NCI-H2171 (cell line): ENCODE results near the gene TNS4.
A peak's percentile ranks its signal among the peaks of the same experiment; 100 is the strongest.
"Not testable (repeated sequence)": the region's sequence is repeated elsewhere in the genome, so short reads cannot be mapped to it uniquely, and the experiment has no call there.

Experiments used
- DNase-seq: peaks from one replicate; lab custom pipeline; 2025; lab: John Stamatoyannopoulos, UW

The TNS4 gene, protein sequence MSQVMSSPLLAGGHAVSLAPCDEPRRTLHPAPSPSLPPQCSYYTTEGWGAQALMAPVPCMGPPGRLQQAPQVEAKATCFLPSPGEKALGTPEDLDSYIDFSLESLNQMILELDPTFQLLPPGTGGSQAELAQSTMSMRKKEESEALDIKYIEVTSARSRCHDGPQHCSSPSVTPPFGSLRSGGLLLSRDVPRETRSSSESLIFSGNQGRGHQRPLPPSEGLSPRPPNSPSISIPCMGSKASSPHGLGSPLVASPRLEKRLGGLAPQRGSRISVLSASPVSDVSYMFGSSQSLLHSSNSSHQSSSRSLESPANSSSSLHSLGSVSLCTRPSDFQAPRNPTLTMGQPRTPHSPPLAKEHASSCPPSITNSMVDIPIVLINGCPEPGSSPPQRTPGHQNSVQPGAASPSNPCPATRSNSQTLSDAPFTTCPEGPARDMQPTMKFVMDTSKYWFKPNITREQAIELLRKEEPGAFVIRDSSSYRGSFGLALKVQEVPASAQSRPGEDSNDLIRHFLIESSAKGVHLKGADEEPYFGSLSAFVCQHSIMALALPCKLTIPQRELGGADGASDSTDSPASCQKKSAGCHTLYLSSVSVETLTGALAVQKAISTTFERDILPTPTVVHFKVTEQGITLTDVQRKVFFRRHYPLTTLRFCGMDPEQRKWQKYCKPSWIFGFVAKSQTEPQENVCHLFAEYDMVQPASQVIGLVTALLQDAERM

DNA sequence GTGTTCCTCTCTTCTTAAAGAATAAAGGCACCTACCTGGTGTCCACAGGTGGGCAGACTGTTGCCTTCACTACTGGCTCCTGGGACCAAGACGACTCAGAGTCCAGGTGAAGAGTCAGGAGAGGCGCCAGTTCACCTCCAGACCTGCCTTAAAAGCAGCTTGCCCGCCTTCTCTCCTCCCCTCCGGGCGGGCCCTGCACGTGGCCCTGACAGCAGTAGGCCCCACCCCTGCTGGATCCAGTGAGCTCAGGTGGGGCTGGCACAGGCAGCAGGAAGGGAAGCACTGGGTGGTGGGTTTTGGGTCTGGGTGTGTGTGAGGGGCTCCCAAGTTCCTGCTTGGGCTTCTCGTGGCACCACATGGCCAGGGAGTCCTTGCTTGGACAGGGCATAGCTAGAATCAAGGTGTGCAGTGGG, at the start of gene TNS4:
TSS of gene TNS4 (minus strand) at position 125 of the 413 bp plus-strand sequence. CDS start 5,198 bp downstream, outside the sequence.
- no peak for DNase-seq

DNA sequence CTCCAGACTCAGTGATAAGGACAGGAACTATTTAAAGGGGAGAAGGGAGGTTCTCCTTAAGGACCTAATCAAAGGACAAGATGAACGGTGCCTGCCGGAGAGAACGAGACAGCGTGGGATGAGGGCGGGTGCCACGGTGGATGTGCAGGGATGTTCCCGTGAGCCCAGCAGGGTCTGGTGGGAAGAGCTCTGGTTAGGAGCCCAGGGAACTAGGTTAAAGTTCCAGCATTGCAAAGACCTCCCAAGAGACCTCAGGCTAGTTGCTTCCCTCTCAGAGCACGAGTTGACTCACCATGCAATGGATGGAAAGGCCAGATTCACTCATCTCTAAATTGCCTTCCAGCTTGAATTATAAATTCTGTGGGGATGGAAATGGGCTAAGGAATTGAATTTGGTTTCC, 49.2 kb upstream of the TNS4 start:
- DNase-seq = no peak

DNA sequence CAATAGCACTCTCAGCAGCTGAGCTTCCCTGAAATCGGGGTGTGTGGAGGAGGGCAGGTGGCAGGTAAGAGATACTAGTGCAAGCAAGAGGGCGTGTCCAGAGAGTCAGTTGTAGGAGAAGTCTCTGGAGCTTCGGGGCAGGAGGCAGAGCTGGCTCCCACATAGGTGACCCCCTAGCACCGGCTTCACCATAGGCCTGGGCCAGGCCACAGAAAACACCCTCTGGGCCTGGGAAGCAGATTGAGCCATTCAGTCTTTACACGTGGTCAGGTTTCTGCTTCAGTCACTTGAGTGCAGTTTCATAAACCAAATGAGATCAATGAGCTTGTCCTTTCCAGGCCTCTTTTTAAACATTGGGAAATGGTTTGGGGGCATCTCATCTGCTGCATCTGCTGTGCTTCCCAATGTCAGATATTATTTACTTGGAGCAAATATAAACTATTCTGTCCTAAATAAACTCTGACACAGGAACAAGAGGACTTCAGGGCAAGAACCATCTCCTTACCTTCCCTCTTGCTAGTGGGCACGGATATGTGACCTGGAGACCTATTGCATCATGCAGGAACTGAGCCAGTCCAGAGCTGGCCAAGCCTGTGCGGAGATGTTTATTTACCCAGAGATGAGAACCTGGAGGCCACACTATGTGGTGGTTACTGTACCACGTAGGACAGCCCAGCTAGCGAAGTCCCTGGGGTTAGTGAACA, 47.7 kb upstream of the TNS4 start:
- peak; percentile 37 for DNase-seq

DNA sequence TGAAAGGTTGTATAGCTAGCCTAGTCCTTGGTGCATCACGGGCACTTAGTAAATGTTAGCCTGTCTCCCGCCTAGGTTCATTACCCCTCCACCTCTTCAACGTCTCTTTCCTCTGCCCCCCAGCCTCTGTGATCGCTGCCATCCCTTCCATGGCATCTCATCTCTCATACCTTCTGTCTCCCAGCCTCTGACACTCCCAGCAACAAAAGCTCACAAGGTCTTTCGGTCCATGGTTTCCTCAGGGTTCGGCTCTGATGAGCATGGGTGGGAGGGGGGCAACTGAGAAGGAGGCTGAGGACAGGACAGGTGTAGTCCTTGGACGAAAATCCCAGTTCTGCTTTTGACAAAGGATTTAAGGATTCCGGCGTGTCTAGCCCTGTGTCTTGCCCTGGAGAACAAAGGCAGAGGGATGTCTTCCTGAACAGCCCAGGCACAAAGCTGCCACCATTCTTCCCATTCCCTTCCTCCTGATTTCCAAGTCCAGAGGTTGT, 47.1 kb upstream of the TNS4 start:
- DNase-seq = no peak

DNA sequence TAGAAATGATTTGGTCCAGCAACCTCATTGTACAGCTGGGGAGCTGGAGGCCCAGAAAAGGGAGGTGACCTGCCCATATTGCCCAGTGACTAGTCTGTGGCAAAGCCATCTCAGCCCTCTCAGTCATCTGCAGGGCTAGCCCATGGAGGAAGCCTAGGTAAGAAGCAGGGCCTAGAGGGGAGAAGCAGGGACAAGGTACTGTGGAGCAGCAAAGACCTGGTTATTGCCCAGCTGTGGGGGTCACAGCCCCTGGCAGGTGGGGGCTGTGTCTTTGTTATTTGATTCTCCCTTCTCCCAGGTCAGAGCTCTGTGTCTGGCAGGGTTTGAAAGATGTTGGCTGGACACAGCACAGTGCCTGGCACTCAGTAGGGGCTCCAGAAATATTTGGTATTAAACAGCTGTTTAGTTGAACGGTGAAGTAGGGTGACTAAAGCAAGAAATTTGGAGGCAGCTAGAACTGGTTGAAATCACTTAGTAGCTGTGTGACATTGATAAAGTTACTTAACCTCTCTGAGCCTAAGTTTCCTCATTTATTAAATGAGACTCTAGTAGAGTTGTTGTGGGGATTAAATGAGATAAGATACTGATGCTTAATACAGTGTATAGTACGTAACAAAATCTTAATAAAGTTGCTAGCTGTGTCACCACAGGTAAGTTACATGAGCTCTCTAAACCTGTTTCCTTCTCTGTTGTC, 46.5 kb upstream of the TNS4 start:
- DNase-seq = no peak

DNA sequence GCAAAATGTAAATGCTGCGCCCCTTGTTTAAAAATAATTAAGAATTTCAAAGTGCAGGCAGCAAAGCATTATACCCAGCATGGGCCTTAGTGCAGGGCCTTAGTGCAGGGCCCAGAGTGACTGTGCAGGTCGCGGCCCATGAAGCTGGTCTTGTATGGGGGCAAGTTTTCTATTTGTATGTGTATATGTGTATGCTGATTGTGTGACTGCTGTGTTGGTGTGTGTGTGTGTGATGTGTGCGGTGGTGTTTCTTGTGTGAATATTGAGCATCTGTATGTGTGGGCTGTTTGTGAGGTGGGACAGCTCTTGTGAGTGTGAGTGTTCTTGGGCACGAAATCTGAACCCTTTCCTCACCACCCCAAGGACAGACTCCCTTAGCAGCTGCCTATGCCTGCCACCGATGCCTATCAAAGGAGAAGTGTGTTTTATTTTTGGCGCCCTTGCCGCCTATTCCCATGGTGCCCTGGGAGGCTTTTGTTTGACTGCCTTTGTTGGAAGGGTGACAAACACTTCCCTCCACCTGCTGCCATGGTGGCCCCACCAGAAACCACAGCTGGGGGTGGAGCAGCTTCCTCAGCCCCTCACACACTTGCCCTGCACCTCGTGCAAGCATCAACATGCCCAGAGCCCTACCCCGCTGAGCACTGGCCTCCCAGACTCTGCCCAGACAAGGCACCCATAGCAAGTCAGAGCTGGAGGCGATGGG, 45.8 kb upstream of the TNS4 start:
- DNase-seq = peak; percentile 93

DNA sequence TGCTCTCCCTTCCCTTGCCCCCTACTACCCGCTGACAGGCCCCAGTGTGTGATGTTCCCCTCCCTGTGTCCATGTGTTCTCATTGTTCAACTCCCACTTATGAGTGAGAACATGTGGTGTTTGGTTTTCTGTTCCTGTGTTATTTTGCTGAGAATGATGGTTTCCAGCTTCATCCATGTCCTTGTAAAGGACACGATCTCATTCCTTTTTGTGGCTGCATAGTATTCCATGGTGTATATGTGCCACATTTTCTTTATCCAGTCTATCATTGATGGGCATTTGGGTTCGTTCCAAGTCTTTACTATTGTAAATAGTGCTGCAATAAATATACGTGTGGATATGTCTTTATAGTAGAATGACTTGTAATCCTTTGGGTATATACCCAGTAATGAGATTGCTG, 45.1 kb upstream of the TNS4 start:
- not testable (repeated sequence) for DNase-seq

DNA sequence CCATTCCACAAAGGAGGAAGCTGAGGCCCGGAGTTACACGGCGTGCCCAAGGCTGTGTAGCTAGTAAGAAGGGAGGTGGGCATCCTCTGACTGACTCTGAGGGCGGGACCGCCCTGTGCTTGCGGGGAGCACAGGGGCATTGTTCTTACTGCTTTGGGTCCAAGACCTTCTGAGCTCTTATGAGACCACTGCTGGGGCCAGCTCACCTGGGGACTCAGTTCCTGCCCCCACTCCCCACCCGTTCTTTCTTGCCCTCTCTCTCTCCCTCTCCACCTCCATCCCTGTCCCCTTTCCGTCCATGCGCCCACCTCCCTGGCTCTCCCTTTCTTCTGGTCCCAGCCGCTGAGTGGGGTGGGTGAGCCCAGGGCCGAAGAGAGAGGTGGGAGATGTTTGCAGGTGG, 44.2 kb upstream of the TNS4 start:
- DNase-seq = no peak

DNA sequence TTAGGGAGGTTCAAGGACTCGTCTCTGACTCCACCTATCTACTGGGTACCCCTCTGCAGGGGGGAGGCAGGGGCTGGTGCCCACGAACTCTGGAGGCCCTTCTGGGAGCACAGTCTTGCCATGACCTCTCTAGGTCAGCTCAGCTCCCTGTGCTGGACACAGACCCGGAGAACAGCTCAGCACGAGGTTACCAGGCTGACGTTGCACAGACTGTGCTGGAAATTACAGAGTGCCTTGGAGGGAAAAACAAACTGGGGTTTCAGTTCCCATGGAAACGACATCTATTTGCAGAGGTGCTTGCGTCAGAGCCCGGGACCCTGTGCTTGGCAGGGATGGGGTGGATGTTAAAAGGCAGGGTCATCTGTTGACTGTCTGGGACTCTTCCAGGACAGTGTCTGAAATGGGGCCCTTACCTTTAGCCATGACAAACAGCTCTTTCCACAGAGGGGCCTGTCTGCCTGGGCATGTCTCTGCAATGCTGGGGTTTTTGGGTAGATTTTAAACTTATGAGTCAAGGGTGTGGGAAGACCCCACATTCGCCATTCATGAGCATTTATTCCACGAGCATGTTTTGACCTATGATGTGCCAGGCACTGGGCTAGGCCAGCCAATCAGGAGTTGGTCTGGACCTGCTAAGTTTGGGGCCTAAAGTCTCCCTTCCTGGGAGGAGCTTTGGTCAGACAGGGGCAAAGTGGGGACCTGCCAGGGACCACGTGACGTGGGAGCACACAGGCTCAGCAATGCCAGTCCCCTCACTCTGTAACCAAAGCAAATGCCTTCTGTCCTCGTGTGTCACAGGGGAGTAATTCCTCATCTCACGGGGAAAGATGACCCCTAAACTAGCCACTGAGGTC, 41.4 kb upstream of the TNS4 start:
- DNase-seq = no peak

DNA sequence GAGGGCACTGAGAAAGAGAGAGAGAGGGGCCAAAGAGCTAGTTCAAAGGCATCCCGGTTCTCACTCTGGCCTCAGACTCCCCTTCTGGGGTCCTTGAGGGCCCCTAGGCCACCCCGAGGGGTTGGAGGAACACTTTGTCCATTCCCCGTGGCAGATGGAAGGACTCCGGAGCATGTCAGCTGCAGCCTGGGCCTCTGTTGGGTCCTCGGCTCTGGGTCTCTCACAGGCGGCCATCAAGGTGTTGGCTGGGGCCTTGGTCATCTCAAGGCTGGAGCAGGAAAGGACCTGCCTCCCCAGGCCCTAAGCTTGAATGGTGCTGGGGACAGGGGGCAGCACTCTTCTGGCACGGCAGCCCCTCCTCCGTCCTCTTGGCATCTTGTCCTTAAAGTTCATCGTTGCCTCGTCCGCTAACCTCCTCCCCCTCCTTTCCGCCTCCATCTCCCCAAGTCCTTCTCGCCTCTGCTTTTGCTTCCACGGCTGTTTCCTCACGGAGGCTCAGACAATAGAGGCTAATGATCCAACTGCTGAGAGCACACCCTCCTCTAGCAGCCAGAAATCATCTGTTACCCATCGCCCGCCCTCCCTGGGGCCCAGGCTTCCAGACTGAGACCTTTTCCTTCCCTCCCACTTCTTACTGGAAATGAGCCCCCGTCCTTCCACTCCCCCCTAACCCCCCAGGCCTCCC, 40.6 kb upstream of the TNS4 start:
- no peak for DNase-seq

DNA sequence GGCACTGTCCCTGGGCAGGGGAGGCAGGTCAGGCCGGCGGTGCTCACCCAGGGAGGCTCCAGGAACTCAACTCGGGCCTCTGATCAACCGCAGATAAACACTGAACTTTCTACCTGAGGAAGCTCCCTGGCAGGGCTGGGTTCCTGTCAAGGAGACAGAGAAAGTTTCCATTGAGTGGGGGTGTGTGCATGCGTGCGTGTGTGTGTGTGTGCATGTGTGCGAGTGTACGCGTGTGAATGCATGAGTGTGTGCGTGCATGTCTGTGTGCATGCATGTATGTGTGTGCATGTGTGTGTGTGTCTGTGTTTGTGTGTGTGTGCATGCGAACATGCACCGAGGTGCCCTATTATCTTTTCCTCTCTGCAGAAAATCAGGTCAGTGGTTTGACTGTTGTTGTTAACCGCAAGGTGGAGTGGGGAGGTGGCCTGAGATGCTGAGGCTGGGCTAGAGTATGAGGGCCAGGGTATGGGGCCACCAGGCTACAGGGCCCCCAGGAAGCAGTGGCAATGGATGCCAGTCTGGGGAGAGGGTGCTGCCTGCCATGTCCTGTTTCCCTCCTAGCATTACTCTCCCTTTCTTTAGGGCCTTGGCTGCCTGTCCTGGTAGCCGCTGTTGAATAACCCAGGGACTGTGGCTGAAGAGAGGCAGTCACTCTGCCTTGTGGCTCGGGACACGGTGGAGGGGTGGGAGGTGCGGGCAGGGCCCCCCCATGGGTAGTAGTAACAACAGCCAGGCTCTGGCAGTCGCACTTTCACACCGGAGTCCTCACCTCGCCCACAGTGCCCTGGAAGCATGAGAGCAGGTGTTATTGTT, 39.8 kb upstream of the TNS4 start:
- DNase-seq = no peak

DNA sequence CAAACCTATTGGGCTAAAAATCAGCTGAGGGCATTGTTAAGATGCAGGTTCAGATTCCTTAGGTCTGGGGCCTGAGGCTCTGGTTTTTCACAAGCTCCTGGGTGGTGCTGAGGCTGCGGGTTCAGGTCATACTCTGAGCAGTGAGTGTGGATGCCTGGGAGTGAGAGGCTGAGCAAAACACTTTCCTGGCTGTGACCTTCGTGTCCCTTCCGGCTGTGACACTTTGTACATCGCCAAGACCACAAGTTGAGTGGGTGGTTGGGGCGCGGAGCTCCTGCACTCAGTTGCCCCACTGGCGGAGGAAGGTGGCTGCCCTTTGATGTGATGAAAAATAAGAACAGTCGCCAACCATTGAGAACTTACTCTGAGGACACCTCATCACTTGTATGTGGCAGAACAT, 39.0 kb upstream of the TNS4 start:
- no peak for DNase-seq

DNA sequence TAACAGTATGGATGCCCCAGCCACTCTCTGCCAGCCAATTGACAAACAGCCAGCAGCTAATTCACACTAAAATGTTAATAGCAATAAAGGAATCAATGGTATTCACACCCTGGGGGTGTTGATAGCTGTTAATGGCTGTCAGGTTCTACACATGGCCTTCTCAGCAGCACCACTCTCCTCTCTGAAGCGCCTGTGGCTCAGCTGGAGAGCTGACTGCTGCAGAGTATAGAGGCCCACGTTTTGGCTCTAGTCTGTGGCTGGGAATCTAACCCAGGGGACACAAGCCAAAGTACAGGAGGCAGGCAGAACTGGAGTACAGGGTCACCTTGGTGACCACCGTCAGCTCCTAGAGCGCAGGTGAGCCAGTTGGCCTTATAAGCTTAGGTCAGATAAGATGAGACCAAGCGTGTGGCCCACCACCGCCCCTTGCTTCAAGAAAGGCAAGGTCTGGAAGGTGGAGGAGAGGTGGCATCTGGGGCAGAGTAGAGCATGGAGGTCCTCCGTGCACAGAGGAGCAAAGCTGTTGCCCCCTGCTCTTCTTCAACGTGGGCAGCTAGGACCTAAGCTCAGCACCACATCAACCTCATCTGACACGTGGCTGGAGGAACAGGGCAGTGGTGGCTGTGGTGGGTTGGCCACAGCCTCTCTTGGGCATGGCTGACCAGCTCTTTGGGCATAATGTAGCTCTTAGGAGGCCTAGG, 38.4 kb upstream of the TNS4 start:
- DNase-seq = no peak

DNA sequence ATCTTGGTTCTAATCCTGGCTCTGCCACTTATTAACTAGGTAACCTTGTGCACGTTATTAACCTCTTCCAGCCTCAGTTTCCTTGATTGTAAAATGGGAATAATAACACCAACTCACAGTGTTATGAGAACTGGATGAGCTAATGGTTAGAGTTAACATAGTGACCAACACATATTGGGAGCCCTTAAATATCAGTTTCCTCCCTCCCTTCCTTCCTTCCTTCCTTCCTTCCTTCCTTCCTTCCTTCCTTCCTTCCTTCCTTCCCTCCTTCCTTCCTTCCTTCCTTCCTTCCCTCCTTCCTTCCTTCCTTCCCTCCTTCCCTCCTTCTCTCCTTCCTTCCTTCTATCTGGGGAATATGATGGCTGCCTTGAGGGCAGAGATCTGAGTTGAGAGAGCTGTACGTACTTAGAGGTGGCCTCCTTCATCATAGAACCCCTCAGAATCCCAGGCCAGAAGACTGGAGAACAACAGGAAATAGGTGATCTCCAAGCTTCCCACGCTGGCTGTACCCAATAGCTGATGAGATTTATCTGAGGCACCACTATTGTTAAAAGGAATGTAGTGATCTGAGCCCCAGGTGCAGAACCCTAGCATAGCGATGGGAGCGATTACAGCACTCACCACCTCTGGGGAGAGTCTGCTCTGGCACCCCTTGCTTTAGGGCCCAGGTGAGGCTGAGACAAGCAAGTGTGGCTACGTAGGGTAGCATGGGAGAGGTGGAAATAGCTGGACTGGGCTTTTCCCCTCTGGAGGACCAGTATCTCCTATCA, 37.7 kb upstream of the TNS4 start:
- DNase-seq = no peak

DNA sequence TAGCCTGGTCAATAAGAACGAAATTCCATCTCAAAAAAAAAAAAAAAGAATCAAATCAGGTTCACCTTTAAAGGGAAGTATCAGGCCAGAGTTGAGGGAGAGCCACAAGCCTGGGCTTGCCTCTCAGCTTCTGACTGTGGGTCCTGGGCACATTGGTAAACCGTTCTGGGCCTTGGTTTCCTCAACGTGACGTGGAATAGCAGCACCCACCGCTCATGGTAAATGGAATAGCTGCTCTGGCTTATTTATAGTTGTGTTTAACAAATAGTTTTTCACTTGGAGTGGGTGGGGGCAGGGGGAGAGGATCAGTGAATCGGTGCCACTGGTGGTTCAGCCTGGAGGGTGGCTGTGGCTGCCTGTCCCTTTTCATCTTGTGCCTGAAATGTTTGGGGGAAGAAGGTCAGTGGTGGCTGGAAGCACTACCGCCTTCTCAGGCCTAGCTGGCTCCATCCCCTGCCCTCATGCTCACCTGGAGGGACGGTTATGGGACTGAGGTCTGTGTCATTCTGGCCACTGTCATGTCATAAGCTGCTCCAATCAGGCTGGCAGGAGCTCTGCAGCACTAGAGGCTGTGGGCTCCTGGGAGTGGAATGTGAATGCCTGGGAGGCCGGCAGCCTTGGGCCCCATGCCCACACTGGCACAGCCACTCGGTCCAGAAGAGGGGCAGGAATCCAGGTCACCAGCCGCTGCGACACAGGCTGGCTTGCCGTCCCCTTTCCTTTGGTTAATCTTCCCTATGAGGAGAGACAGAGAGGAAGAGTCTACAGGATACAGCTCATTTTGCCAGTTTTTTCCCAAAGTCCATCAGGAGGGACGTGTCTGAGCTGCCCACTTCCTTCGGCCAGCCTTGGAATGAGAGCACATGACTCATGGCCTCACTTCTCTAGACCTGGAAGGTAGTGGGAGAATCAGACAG, 36.9 kb upstream of the TNS4 start:
- DNase-seq = no peak
